Caco-2 (cell line): Measurements from ENCODE around the gene BMPR1B. TPM values are rescaled to one million over a fixed set of nuclear protein-coding genes. Genes with fewer than 3 reads are reported as not detected.

ENCODE experiments used
- BruUV-seq: library from RNA; stranded (reverse); fragments of 400-500 nt; replicated peaks from 2 replicates; lab custom pipeline; 2021; lab: Mats Ljungman, UMichigan
- CTCF ChIA-PET: fragments of 300-600 bp; sonication (Branson Sonifier 250); formaldehyde crosslinking; loops from one replicate; lab custom pipeline; 2022; ENCODE audit warnings: antibody characterized with exemption; lab: Charles Lee
- POLR2A ChIA-PET: fragments of 300-600 bp; sonication (Branson Sonifier 250); formaldehyde crosslinking; loops from one replicate; lab custom pipeline; 2022; ENCODE audit warnings: antibody characterized with exemption; lab: Charles Lee
- DNase-seq, 2 experiments: peaks; one replicate each; pipeline versions ENCODE4 v3.0.0 to v3.0.0-alpha.2; 2020 to 2022
- H3K27me3 ChIP-seq: replicated peaks from 2 replicates; pipeline ENCODE4 v1.6.0; 2011; ENCODE audit warnings: low read length; ENCODE audit not compliant: control insufficient read depth, insufficient read depth
- H3K36me3 ChIP-seq: 2 replicates; pipeline ENCODE4 v1.5.1; 2011; ENCODE audit warnings: low read length; ENCODE audit not compliant: control insufficient read depth, insufficient read depth
- H3K4me1 ChIP-seq: fragments of 250-450 bp; sonication (Bioruptor Pico); 2 replicates; pipeline ENCODE4 v1.5.1; 2020; ENCODE audit warnings: mild to moderate bottlenecking
- H3K4me3 ChIP-seq: 2 replicates; pipeline ENCODE4 v1.5.1; 2011; ENCODE audit warnings: low read depth, mild to moderate bottlenecking, control low read depth, low read length
- H3K9me3 ChIP-seq: fragments of 250-450 bp; sonication (Bioruptor Pico); 2 replicates; pipeline ENCODE4 v1.5.1; 2020; ENCODE audit warnings: mild to moderate bottlenecking, moderate library complexity
- H3K27ac Mint-ChIP-seq: one replicate; pipeline ENCODE4 v1.8.0; 2022; ENCODE audit warnings: mixed read lengths; ENCODE audit not compliant: unreplicated experiment
- H3K27me3 Mint-ChIP-seq: one replicate; pipeline ENCODE4 v1.8.0; 2022; ENCODE audit warnings: mixed read lengths; ENCODE audit not compliant: insufficient read depth, unreplicated experiment
- H3K36me3 Mint-ChIP-seq: one replicate; pipeline ENCODE4 v1.8.0; 2022; ENCODE audit warnings: mild to moderate bottlenecking, mixed read lengths; ENCODE audit not compliant: insufficient read depth, unreplicated experiment
- H3K4me1 Mint-ChIP-seq: one replicate; pipeline ENCODE4 v1.8.0; 2022; ENCODE audit warnings: low read depth, mixed read lengths; ENCODE audit not compliant: unreplicated experiment
- H3K4me3 Mint-ChIP-seq: one replicate; pipeline ENCODE4 v1.8.0; 2022; ENCODE audit warnings: mild to moderate bottlenecking, moderate library complexity, mixed read lengths; ENCODE audit not compliant: unreplicated experiment
- H3K9me3 Mint-ChIP-seq: one replicate; pipeline ENCODE4 v1.8.0; 2022; ENCODE audit warnings: mixed read lengths; ENCODE audit not compliant: unreplicated experiment
- CTCF ChIP-seq, 2 experiments: fragments of 200-600 bp in 1 of 2; IDR thresholded peaks; 1 replicate in 1 of 2; 2 replicates in 1 of 2; pipeline versions ENCODE4 v1.5.1 to v1.8.0; 2011 to 2022; ENCODE audit warnings: antibody characterized with exemption in 1 of 2, control low read depth in 1 of 2, inconsistent platforms in 1 of 2, low read depth in 1 of 2, low read length in 1 of 2, mild to moderate bottlenecking in 1 of 2, moderate library complexity in 1 of 2; ENCODE audit not compliant: insufficient read depth in 1 of 2, severe bottlenecking in 1 of 2, unreplicated experiment in 1 of 2
- intact Hi-C: fragments of 100-400 bp; cut with micrococcal nuclease; formaldehyde crosslinking; loops from one replicate; pipeline ENCODE4 v1.10.0; 2022; ENCODE audit not compliant: unreplicated experiment
- total RNA-seq: library from RNA; stranded (reverse); gene quantifications from 2 replicates; pipeline ENCODE4 v1.2.3, GENCODE V29; 2022

Gene BMPR1B
- total RNA-seq, 1 experiment from 2014 or later = 8.7 TPM

GRCh38 chr4:95190751-95191436 lies 433.1 kb downstream of the BMPR1B start:
- intact Hi-C loops = no loop called here
- H3K9me3 ChIP-seq = no peaks in the 10 kb centered on the region
- H3K9me3 Mint-ChIP-seq = no peaks in the 10 kb centered on the region
- no peak for TF ChIP-seq CTCF (IDR thresholded peaks at IDR 0.05; ENCODE audit: insufficient read depth in 1 of 2, low read depth in 1 of 2, low read length in 1 of 2, severe bottlenecking in 1 of 2, unreplicated experiment in 1 of 2)
- BruUV-seq = no TSS peak
- no peak overlapping the region for H3K27ac Mint-ChIP-seq
- no peaks in the 10 kb centered on the region for H3K4me1 Mint-ChIP-seq
- no peaks in the 10 kb centered on the region for H3K27me3 ChIP-seq
- H3K4me3 ChIP-seq = no peak overlapping the region
- ChIA-PET POLR2A (no interaction called here), CTCF (no interaction called here)
- H3K4me3 Mint-ChIP-seq = no peak overlapping the region
- peaks cover 7% of the 10 kb centered on the region for H3K27me3 Mint-ChIP-seq
- H3K36me3 Mint-ChIP-seq = no peaks in the 10 kb centered on the region
- no peak for DNase-seq
- no peaks in the 10 kb centered on the region for H3K36me3 ChIP-seq
- no peaks in the 10 kb centered on the region for H3K4me1 ChIP-seq

GRCh38 chr4:95191537-95191936 lies 433.8 kb downstream of the BMPR1B start:
- CTCF ChIA-PET = no interaction called here
- no peaks in the 10 kb centered on the region for H3K36me3 ChIP-seq
- no peak overlapping the region for H3K4me3 ChIP-seq
- no TSS peak for BruUV-seq
- H3K9me3 ChIP-seq = no peaks in the 10 kb centered on the region
- H3K4me1 Mint-ChIP-seq = no peaks in the 10 kb centered on the region
- H3K27me3 ChIP-seq = no peaks in the 10 kb centered on the region
- intact Hi-C loops = no loop called here
- H3K4me3 Mint-ChIP-seq = no peak overlapping the region
- no peak for DNase-seq
- no peaks in the 10 kb centered on the region for H3K4me1 ChIP-seq
- no peaks in the 10 kb centered on the region for H3K9me3 Mint-ChIP-seq
- POLR2A ChIA-PET = no interaction called here
- no peak overlapping the region for H3K27ac Mint-ChIP-seq
- peaks cover 7% of the 10 kb centered on the region for H3K27me3 Mint-ChIP-seq
- no peaks in the 10 kb centered on the region for H3K36me3 Mint-ChIP-seq
- TF ChIP-seq CTCF (IDR thresholded peaks at IDR 0.05; ENCODE audit: insufficient read depth in 1 of 2, low read depth in 1 of 2, low read length in 1 of 2, severe bottlenecking in 1 of 2, unreplicated experiment in 1 of 2) = no peak

GRCh38 chr4:95193391-95194224 lies 435.9 kb downstream of the BMPR1B start:
- Mint-ChIP-seq H3K4me1 (no peaks in the 10 kb centered on the region), H3K27me3 (peaks cover 7% of the 10 kb centered on the region), H3K36me3 (no peaks in the 10 kb centered on the region), H3K4me3 (no peak overlapping the region), H3K27ac (no peak overlapping the region), H3K9me3 (no peaks in the 10 kb centered on the region)
- no peaks in the 10 kb centered on the region for H3K4me1 ChIP-seq
- no peaks in the 10 kb centered on the region for H3K9me3 ChIP-seq
- POLR2A ChIA-PET = no interaction called here
- TF ChIP-seq CTCF (IDR thresholded peaks at IDR 0.05; ENCODE audit: insufficient read depth in 1 of 2, low read depth in 1 of 2, low read length in 1 of 2, severe bottlenecking in 1 of 2, unreplicated experiment in 1 of 2) = no peak
- no TSS peak for BruUV-seq
- DNase-seq = no peak
- no peak overlapping the region for H3K4me3 ChIP-seq
- intact Hi-C loops = no loop called here
- H3K27me3 ChIP-seq = no peaks in the 10 kb centered on the region
- CTCF ChIA-PET = no interaction called here
- no peaks in the 10 kb centered on the region for H3K36me3 ChIP-seq
